ENCODE measurements around the gene SCRN3.
"Not testable (repeated sequence)": the region's sequence is repeated elsewhere in the genome, so short reads cannot be mapped to it uniquely, and the experiment has no call there.

Gene SCRN3

DNA sequence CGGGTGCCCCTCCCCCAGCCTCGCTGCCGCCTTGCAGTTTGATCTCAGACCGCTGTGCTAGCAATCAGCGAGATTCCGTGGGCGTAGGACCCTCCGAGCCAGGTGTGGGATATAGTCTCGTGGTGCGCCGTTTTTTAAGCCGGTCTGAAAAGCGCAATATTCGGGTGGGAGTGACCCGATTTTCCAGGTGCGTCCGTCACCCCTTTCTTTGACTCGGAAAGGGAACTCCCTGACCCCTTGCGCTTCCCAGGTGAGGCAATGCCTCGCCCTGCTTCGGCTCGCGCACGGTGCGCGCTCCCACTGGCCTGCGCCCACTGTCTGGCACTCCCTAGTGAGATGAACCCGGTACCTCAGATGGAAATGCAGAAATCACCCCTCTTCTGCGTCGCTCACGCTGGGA is 14.5 kb downstream of the SCRN3 start:
- DNase-seq, result not testable (repeated sequence)

DNA sequence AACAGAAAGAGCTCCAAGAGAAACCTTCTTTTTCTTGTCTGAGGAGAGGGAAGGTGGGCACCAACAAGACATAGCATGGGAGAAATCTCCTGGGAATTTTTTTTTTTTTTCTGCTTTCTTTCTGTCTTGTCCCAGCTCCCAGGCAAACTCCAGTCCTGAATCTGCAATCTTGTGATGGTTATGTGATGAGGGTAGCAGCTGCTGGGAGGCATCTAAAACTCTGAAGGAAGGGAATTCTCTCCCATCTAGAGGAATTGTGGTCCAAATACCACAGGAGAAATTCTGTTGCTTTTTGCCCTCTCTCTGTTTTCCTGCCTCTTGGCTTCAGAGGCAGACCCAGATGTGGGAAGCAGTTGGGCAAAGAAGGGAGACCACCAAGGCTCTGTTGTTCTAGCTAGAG is 16.7 kb downstream of the SCRN3 start:
- no peak for DNase-seq

- DNase-seq, result no peak
Observed at GRCh38 chr2:174428214-174428613, 32.7 kb downstream of the SCRN3 start.

DNA sequence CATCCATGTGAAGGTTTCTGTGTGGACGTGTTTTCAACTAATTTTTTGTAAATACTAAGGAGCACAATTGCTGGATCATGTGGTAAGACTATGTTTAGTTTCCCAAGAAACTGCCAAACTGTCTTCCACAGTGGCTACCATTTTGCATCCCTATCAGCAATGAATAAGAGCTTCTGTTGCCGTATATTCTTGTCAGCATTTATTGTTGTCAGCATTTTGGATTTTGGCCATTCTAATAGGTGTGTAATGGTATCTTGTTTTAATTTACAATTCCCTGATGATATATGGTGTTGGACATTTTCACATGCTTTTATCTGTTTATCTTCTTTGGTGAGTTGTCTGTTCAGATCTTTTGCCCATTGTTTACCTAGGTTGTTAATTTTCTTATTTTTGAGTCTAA is 34.5 kb downstream of the SCRN3 start:
- DNase-seq, result no peak

DNA sequence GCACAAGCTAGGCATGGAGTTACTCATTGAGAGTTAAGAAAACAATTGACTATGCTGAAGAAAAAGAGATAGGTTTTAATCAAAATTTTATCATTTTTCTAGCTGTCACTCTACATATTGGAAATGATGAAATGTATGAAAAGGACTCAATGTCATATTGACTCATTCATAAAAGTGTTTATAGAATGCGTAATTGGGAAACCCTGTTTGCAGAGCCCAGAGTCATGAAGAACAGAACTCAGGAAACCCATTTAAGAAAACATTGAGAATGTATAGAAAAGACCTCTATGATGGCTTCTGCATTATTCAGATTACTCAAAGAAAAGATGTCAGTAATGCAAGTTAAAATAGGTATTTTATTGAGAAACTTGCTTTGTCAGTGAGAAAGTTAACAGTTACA is 36.4 kb downstream of the SCRN3 start:
- DNase-seq, result no peak

- DNase-seq, result no peak
Observed at GRCh38 chr2:174436351-174436750, 40.8 kb downstream of the SCRN3 start.

GRCh38 chr2:174438146-174438886 is 42.8 kb downstream of the SCRN3 start:
- DNase-seq, result no peak

DNA sequence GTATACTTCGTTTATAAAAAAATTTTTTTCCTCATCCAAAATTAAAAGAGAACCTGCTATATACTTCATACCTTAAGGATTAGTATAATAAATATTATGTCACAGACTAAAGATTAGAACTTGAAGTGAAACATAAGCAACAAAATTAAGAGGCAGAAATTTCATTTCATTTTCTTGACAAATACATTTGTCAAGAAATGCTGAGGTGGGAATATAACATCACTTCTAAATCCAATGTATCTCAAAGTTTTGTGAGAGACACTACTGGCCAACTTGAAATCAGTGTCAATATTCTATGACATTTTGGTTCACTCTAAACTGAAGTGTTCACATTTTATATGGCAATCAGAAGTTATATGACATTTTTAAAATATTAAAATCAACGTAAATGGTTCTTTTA is 43.8 kb downstream of the SCRN3 start:
- no peak for DNase-seq

- no peak for DNase-seq
Observed at GRCh38 chr2:174439950-174440349, 44.4 kb downstream of the SCRN3 start.

GRCh38 chr2:174442546-174443510 is 47.3 kb downstream of the SCRN3 start:
- no peak for DNase-seq

- no peak for DNase-seq
Observed at GRCh38 chr2:174444761-174445160, 49.2 kb downstream of the SCRN3 start.

DNA sequence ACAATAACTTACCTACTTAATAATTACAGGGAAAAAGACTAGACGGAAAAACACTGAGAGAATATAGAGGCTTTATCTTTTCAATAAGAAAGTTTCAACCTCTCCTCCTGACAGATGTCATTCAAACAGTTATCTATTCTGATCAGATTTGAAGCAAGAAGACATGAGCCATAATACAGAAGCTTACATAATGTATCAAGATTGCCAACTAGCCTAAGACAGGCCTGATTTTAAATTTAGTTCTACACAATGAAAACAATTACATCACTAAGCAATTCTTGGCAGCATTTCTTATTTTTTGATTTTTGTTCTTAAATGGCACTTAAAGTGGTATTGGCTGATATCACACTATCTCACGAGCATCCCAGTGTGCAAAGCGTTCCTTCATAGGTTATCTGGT is 49.7 kb downstream of the SCRN3 start:
- DNase-seq, result no peak

DNA sequence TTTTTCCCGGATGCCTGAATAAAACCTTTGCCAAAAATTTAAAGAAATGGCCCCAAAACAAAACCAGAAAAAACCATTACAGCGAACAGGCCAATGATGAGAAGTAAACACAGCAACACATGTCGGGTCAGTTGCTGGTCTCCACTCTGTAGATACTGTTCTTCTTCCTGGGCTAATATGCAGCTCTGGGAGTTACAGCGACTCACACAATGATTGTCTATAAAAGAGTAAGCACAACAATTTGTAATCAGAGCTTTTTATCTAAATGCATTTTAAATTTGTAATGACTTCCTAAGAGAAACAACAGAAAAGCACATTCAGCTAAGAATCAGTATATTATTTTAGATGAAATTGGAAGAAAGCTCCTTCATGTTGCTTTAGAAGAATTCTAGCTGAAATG is 51.0 kb downstream of the SCRN3 start:
- DNase-seq, result no peak

DNA sequence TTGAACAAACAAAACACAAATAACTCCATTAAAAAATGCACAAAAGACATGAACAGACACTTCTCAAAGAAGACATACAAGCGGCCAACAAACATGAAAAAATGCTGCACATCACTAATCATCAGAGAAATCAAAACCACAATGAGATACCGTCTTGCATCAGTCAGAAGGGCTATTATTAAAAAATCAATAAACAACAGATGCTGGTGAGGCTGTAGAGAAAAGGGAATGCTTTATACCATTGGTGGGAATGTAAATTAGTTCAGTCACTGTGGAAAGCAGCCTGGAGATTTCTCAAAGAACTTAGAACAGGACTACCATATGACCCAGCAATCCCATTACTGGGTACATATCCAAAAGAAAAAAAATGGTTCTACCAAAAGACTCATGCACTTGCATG is 53.5 kb downstream of the SCRN3 start:
- no peak for DNase-seq

DNA sequence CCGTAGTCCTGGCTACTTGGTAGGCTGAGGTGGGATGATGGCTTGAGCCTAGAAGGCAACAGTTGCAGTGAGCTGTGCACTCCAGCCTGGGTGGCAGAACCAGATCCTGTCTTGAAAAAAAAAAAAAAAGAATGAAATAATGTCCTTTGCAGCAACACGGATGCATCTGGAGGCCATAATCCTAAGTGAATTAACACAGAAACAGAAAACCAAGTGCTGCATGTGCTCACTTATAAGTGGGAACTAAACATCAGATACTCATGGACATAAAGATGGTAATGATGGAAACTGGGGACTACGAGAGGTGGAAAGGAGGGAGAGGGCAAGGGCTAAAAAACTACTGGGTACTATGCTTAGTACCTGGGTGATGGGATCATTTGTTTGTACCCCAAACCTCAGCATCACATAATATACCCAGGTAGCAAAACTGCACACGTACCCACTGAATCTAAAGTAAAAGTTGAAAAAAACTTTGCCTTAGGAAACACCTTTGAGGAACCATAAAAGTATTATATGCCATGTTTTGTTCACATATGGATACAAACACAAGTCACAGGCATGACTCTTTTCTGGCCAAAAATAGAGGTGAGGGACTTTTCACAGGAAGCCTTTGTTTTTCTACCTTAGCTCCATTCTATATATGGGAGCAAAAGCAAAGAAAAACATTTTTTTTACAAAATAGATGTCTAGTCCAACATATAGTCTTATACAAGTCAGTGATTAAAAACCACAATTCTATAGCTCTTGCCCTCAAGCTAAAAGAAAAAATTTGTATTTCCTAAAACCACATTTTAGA is 54.7 kb downstream of the SCRN3 start:
- DNase-seq, result no peak

- DNase-seq, result no peak
Observed at GRCh38 chr2:174454566-174454965, 59.0 kb downstream of the SCRN3 start.

DNA sequence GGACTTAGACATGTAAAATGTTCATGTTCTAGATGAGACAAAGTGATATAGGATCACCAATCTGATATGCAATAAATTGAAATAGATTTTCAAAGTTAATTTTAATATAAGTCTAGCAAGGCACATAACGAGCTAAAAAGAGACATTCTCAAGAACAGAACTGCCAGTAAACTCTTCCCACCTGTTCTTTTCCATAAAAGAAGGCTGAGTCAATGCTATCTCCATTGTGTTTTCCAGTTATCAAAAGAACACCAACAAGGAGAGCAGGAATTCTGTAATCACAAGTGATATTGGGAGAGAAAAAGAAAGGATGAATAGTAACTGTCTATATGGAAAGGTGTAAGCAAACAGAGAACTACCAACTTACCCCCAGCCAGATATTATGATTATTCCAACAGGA is 65.7 kb downstream of the SCRN3 start:
- DNase-seq, result no peak

DNA sequence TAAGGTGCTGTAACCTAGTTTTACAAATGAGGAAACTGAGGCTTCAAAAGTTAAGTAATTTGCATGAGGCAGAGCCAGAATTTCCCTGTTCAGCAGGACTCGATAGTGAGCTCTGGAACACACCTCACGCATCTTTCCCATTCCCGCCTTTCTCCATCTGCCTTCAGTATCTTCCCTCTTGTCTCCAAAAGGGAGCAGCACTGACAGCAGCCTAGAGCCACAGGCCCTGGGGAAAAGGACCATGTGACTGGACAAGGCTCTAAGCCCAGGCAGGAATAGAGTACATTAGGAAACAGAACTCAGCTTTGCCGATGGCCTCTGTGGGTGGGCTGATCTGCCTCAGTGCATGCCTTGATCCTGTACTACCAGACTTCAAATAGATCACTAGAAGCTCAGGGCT is 69.8 kb downstream of the SCRN3 start:
- no peak for DNase-seq

- no peak for DNase-seq
Observed at GRCh38 chr2:174473796-174474195, 78.3 kb downstream of the SCRN3 start.

- DNase-seq, result no peak
Observed at GRCh38 chr2:174477759-174478158, 82.2 kb downstream of the SCRN3 start.

Measured in activated T-cell treated with anti-CD3 and anti-CD28 coated beads for 4 hours (primary cell).